ENCODE measurements around the gene PPP1R12C.

GRCh38 chr19:55098716-55099556 is 18.5 kb downstream of the PPP1R12C start:
- TF ChIP-seq CTCF (IDR thresholded peaks at IDR 0.05), result no peak
- TF ChIP-seq ZFX (IDR thresholded peaks at IDR 0.05; ENCODE audit: borderline replicate concordance), result no peak
